ENCODE data around the gene DPEP1.

DPEP1 gene

GRCh38 chr16:89602273-89602951 is 11.0 kb upstream of the DPEP1 start:
- Histone ChIP-seq H3K27ac (ENCODE audit: low read depth, low read length) (no peak overlapping the region), H3K4me2 (ENCODE audit: low read length) (no peak overlapping the region), H4K20me1 (ENCODE audit: control insufficient read depth, insufficient read depth, low read depth, low read length) (no peaks in the 10 kb centered on the region), H3F3A (ENCODE audit: control insufficient read depth, insufficient read depth) (no peaks in the 10 kb centered on the region), H3K4me1 (ENCODE audit: control insufficient read depth, low read length) (no peaks in the 10 kb centered on the region), H3K27me3 (ENCODE audit: control insufficient read depth, low read length) (peaks cover 3% of the 10 kb centered on the region; the same call in 1 of the 2 replicates), H3K36me3 (ENCODE audit: control insufficient read depth, low read length) (no peaks in the 10 kb centered on the region), H3K9me2 (replicated peaks; ENCODE audit: control insufficient read depth, low read length) (no peaks in the 10 kb centered on the region), H3K79me2 (ENCODE audit: control insufficient read depth, low read length) (no peaks in the 10 kb centered on the region), H3K4me3 (ENCODE audit: low read length) (no peak overlapping the region), H3K9me3 (ENCODE audit: control insufficient read depth, insufficient read depth, low read length) (no peaks in the 10 kb centered on the region)
- TF ChIP-seq, protein P1, sequence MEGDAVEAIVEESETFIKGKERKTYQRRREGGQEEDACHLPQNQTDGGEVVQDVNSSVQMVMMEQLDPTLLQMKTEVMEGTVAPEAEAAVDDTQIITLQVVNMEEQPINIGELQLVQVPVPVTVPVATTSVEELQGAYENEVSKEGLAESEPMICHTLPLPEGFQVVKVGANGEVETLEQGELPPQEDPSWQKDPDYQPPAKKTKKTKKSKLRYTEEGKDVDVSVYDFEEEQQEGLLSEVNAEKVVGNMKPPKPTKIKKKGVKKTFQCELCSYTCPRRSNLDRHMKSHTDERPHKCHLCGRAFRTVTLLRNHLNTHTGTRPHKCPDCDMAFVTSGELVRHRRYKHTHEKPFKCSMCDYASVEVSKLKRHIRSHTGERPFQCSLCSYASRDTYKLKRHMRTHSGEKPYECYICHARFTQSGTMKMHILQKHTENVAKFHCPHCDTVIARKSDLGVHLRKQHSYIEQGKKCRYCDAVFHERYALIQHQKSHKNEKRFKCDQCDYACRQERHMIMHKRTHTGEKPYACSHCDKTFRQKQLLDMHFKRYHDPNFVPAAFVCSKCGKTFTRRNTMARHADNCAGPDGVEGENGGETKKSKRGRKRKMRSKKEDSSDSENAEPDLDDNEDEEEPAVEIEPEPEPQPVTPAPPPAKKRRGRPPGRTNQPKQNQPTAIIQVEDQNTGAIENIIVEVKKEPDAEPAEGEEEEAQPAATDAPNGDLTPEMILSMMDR (IDR thresholded peaks at IDR 0.05; ENCODE audit: low read depth, low read length, poor library complexity, severe bottlenecking): no peak
- TF ChIP-seq EZH2phosphoT487 (IDR thresholded peaks at IDR 0.05; ENCODE audit: borderline replicate concordance, low read length): no peak

DNA sequence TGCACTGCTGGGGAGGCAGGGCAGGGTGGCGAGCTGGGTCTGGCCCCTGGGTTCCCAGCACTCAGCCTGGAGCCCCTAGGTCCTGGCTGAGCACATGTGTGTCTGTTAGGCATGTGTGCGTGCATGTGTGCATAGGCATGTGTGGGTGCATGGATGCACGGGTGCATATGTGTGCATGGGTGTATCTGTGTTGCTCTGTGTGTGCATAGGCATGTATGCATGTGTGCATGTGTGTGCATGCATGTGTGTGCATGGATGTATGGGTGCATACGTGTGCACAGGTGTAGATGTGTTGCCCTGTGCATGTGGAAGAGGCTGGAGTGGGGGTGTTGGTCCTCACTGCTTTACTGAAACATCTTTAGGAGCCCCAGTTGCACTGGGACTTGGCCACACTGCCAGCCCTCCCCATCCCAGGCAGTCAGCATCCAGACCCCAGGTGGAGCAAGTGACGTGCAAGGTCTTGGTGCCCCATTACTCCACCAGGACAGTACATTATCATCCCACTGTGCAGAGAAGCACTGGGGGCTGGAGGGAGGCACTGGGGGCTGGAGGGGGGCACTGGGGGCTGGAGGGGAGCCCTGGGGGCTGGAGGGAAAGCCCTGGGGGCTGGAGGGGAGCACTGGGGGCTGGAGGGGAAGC is 10.4 kb upstream of the DPEP1 start:
- H3K9me2 ChIP-seq (replicated peaks; ENCODE audit: control insufficient read depth, low read length): no peaks in the 10 kb centered on the region
- TF ChIP-seq, protein P1 (IDR thresholded peaks at IDR 0.05; ENCODE audit: low read depth, low read length, poor library complexity, severe bottlenecking): no peak
- no peak for TF ChIP-seq EZH2phosphoT487 (IDR thresholded peaks at IDR 0.05; ENCODE audit: borderline replicate concordance, low read length)
- no peaks in the 10 kb centered on the region for H3K79me2 ChIP-seq (ENCODE audit: control insufficient read depth, low read length)
- no peaks in the 10 kb centered on the region for H3K4me1 ChIP-seq (ENCODE audit: control insufficient read depth, low read length)
- H3K9me3 ChIP-seq (ENCODE audit: control insufficient read depth, insufficient read depth, low read length): no peaks in the 10 kb centered on the region
- H3K27me3 ChIP-seq (ENCODE audit: control insufficient read depth, low read length): peaks cover 3% of the 10 kb centered on the region; the same call in 1 of the 2 replicates
- no peak overlapping the region for H3K27ac ChIP-seq (ENCODE audit: low read depth, low read length)
- no peaks in the 10 kb centered on the region for H4K20me1 ChIP-seq (ENCODE audit: control insufficient read depth, insufficient read depth, low read depth, low read length)
- H3F3A ChIP-seq (ENCODE audit: control insufficient read depth, insufficient read depth): no peaks in the 10 kb centered on the region
- no peak overlapping the region for H3K4me3 ChIP-seq (ENCODE audit: low read length)
- H3K4me2 ChIP-seq (ENCODE audit: low read length): no peak overlapping the region
- no peaks in the 10 kb centered on the region for H3K36me3 ChIP-seq (ENCODE audit: control insufficient read depth, low read length)

DNA sequence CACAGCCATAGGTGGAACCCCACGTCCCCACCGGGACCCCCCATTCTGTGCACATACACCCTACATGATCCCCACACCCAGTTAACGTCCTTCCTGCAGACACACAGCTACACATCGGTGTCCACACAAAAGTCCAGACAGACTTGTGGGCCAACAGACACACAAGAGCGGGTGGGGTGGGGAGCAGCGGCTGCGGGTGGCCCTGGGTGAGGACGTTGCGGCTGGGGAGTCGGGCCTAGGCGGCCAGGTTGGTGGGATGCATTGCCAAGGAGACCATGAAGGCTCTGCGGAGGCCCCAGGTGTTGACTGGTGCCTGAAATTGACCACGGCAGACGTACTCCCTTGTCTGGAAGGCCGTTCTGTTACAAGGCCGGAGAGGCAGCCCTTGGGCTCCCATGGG is 8.7 kb upstream of the DPEP1 start:
- no peaks in the 10 kb centered on the region for H3F3A ChIP-seq (ENCODE audit: control insufficient read depth, insufficient read depth)
- H3K4me3 ChIP-seq (ENCODE audit: low read length): no peak overlapping the region
- H4K20me1 ChIP-seq (ENCODE audit: control insufficient read depth, insufficient read depth, low read depth, low read length): no peaks in the 10 kb centered on the region
- H3K4me2 ChIP-seq (ENCODE audit: low read length): no peak overlapping the region
- peaks cover 3% of the 10 kb centered on the region; the same call in 1 of the 2 replicates for H3K27me3 ChIP-seq (ENCODE audit: control insufficient read depth, low read length)
- H3K27ac ChIP-seq (ENCODE audit: low read depth, low read length): no peak overlapping the region
- TF ChIP-seq EZH2phosphoT487 (IDR thresholded peaks at IDR 0.05; ENCODE audit: borderline replicate concordance, low read length): no peak
- TF ChIP-seq, protein P1 (IDR thresholded peaks at IDR 0.05; ENCODE audit: low read depth, low read length, poor library complexity, severe bottlenecking): no peak
- no peaks in the 10 kb centered on the region for H3K4me1 ChIP-seq (ENCODE audit: control insufficient read depth, low read length)
- H3K36me3 ChIP-seq (ENCODE audit: control insufficient read depth, low read length): no peaks in the 10 kb centered on the region
- no peaks in the 10 kb centered on the region for H3K9me2 ChIP-seq (replicated peaks; ENCODE audit: control insufficient read depth, low read length)
- no peaks in the 10 kb centered on the region for H3K9me3 ChIP-seq (ENCODE audit: control insufficient read depth, insufficient read depth, low read length)
- H3K79me2 ChIP-seq (ENCODE audit: control insufficient read depth, low read length): no peaks in the 10 kb centered on the region

All from DOHH2 (cell line).